ENCODE measurements around the gene NCAM2.

Gene NCAM2

GRCh38 chr21:20997636-20998455 lies at the start of gene NCAM2:
TSS of gene NCAM2 (plus strand) at chr21:20998409.
- DNase-seq (ENCODE audit: low read depth) = peak; percentile 4

GRCh38 chr21:20949884-20950283 lies 48.3 kb upstream of the NCAM2 start:
- no peak for DNase-seq (ENCODE audit: low read depth)

- no peak for DNase-seq (ENCODE audit: low read depth)
Measured at GRCh38 chr21:20965816-20966215, 32.4 kb upstream of the NCAM2 start.

GRCh38 chr21:20968391-20968790 lies 29.8 kb upstream of the NCAM2 start:
- DNase-seq (ENCODE audit: low read depth) = no peak

- DNase-seq (ENCODE audit: low read depth) = no peak
Measured at GRCh38 chr21:20970691-20971090, 27.5 kb upstream of the NCAM2 start.

GRCh38 chr21:20971296-20971921 lies 26.8 kb upstream of the NCAM2 start:
- DNase-seq (ENCODE audit: low read depth) = no peak

GRCh38 chr21:20994790-20995189 lies 3.4 kb upstream of the NCAM2 start:
- no peak for DNase-seq (ENCODE audit: low read depth)

GRCh38 chr21:20996421-20997310 lies 1.5 kb upstream of the NCAM2 start:
- DNase-seq (ENCODE audit: low read depth) = no peak

- DNase-seq (ENCODE audit: low read depth) = no peak
Measured at GRCh38 chr21:20997311-20997635, 936 bp upstream of the NCAM2 start.

- no peak for DNase-seq (ENCODE audit: low read depth)
Measured at GRCh38 chr21:20998456-20998789, 214 bp downstream of the NCAM2 start.

- DNase-seq (ENCODE audit: low read depth) = no peak
Measured at GRCh38 chr21:20998886-20999285, 677 bp downstream of the NCAM2 start.

GRCh38 chr21:20999659-21000058 lies 1.4 kb downstream of the NCAM2 start:
- no peak for DNase-seq (ENCODE audit: low read depth)

- DNase-seq (ENCODE audit: low read depth) = no peak
Measured at GRCh38 chr21:21000591-21001175, 2.5 kb downstream of the NCAM2 start.

GRCh38 chr21:21001591-21002100 lies 3.4 kb downstream of the NCAM2 start:
- DNase-seq (ENCODE audit: low read depth) = no peak

GRCh38 chr21:21002153-21002552 lies 3.9 kb downstream of the NCAM2 start:
- DNase-seq (ENCODE audit: low read depth) = no peak

- DNase-seq (ENCODE audit: low read depth) = no peak
Measured at GRCh38 chr21:21003701-21004100, 5.5 kb downstream of the NCAM2 start.

GRCh38 chr21:21007606-21008005 lies 9.4 kb downstream of the NCAM2 start:
- DNase-seq (ENCODE audit: low read depth) = no peak

- DNase-seq (ENCODE audit: low read depth) = no peak
Measured at GRCh38 chr21:21010228-21010627, 12.0 kb downstream of the NCAM2 start.

GRCh38 chr21:21010698-21011097 lies 12.5 kb downstream of the NCAM2 start:
- no peak for DNase-seq (ENCODE audit: low read depth)

GRCh38 chr21:21018821-21019220 lies 20.6 kb downstream of the NCAM2 start:
- DNase-seq (ENCODE audit: low read depth) = no peak

GRCh38 chr21:21019681-21020080 lies 21.5 kb downstream of the NCAM2 start:
- no peak for DNase-seq (ENCODE audit: low read depth)

GRCh38 chr21:21025742-21026141 lies 27.5 kb downstream of the NCAM2 start:
- no peak for DNase-seq (ENCODE audit: low read depth)
